ENCODE results near the gene POU2AF1. TPM values are rescaled to one million over a fixed set of nuclear protein-coding genes. Genes with fewer than 3 reads are reported as not detected.
A peak's percentile ranks its signal among the peaks of the same experiment; 100 is the strongest.

Gene POU2AF1
- total and polyA plus RNA-seq, 2 of the 13 experiments (the other 11 are each of a cell fraction or from before 2014, with no cell fraction given): 1.9 to 3.6 TPM

GRCh38 chr11:111360150-111361043, 18.7 kb downstream of the POU2AF1 start (continued):
- TF ChIP-seq PATZ1 (CRISPR knock-in tag; IDR thresholded peaks at IDR 0.05) (peak; percentile 87), ZNF556 (CRISPR knock-in tag; IDR thresholded peaks at IDR 0.05; ENCODE audit: borderline replicate concordance) (peak; percentile 52; the same call in 1 of the 2 replicates), RXRB (CRISPR knock-in tag; IDR thresholded peaks at IDR 0.05; ENCODE audit: borderline replicate concordance) (peak; percentile 96), ZKSCAN1 (IDR thresholded peaks at IDR 0.05; ENCODE audit: low read length) (no peak), ETV6 (CRISPR knock-in tag; conservative IDR thresholded peaks at IDR 0.05) (peak; percentile 94; the same call in 1 of the 2 replicates), ZHX1 (CRISPR knock-in tag; IDR thresholded peaks at IDR 0.05; ENCODE audit: low read depth) (peak; percentile 84), MLX (CRISPR knock-in tag; IDR thresholded peaks at IDR 0.05) (peak; percentile 97), GLI4 (CRISPR knock-in tag; IDR thresholded peaks at IDR 0.05; ENCODE audit: borderline replicate concordance) (peak; percentile 56; the same call in 1 of the 2 replicates), SP140L (CRISPR knock-in tag; IDR thresholded peaks at IDR 0.05; ENCODE audit: borderline replicate concordance) (0 out of 2 replicates have a peak, but pooled peaks have one; percentile 81), ZNF619 (CRISPR knock-in tag; IDR thresholded peaks at IDR 0.05) (peak; percentile 94), ZNF784 (CRISPR knock-in tag; IDR thresholded peaks at IDR 0.05; ENCODE audit: borderline replicate concordance) (peak; percentile 93), ZNF572 (CRISPR knock-in tag; IDR thresholded peaks at IDR 0.05) (peak; percentile 53; the same call in 1 of the 2 replicates), ZSCAN20 (CRISPR knock-in tag; IDR thresholded peaks at IDR 0.05; ENCODE audit: borderline replicate concordance) (no peak), GRHL1 (CRISPR knock-in tag; conservative IDR thresholded peaks at IDR 0.05) (no peak), ZFP82 (CRISPR knock-in tag; IDR thresholded peaks at IDR 0.05; ENCODE audit: borderline replicate concordance) (no peak), ZBTB44 (CRISPR knock-in tag; IDR thresholded peaks at IDR 0.05) (0 out of 2 replicates have a peak, but pooled peaks have one; percentile 34), XBP1 (CRISPR knock-in tag; IDR thresholded peaks at IDR 0.05) (0 out of 2 replicates have a peak, but pooled peaks have one; percentile 61), RAD21 (CRISPR knock-in tag; IDR thresholded peaks at IDR 0.05) (peak; percentile 72)
